NB4 (cell line): ENCODE results near the gene HOATZ.

ENCODE experiments used
- DNase-seq: peaks from one replicate; pipeline ENCODE4 v3.0.0; 2010; ENCODE audit warnings: low read depth
- H3K4me3 ChIP-seq: one replicate; pipeline ENCODE4 v1.5.1; 2011; ENCODE audit warnings: mild to moderate bottlenecking, low read depth, low read length, moderate library complexity
- CTCF ChIP-seq: IDR thresholded peaks from one replicate; pipeline ENCODE4 v1.5.1; 2012; ENCODE audit warnings: low read depth, low read length
- MAX ChIP-seq: IDR thresholded peaks from 2 replicates; pipeline ENCODE4 v1.6.1; 2011; ENCODE audit warnings: low read depth, low read length
- MYC ChIP-seq: IDR thresholded peaks from 2 replicates; pipeline ENCODE4 v1.6.1; 2011; ENCODE audit warnings: low read depth, low read length
- POLR2A ChIP-seq: IDR thresholded peaks from 2 replicates; pipeline ENCODE4 v1.6.1; 2011; ENCODE audit warnings: mild to moderate bottlenecking; ENCODE audit not compliant: insufficient read length; ENCODE audit errors: extremely low read depth

HOATZ gene

GRCh38 chr11:111581341-111581740, 66.8 kb downstream of the HOATZ start:
- DNase-seq, result no peak
- TF ChIP-seq MAX (no peak), POLR2A (no peak), MYC (no peak), CTCF (no peak)
- H3K4me3 ChIP-seq, result no peak overlapping the region

- H3K4me3 ChIP-seq, result no peak overlapping the region
- TF ChIP-seq MAX, result no peak
- TF ChIP-seq MYC, result no peak
- no peak for TF ChIP-seq POLR2A
- no peak for TF ChIP-seq CTCF
- no peak for DNase-seq
Measured at GRCh38 chr11:111582163-111582562, 67.6 kb downstream of the HOATZ start.

GRCh38 chr11:111582881-111583280, 68.3 kb downstream of the HOATZ start:
- TF ChIP-seq POLR2A, result no peak
- no peak for TF ChIP-seq MAX
- TF ChIP-seq MYC, result no peak
- TF ChIP-seq CTCF, result no peak
- no peak overlapping the region for H3K4me3 ChIP-seq
- no peak for DNase-seq

- no peak overlapping the region for H3K4me3 ChIP-seq
- DNase-seq, result no peak
- TF ChIP-seq MYC, result no peak
- TF ChIP-seq MAX, result no peak
- no peak for TF ChIP-seq POLR2A
- TF ChIP-seq CTCF, result no peak
Measured at GRCh38 chr11:111585371-111585770, 70.8 kb downstream of the HOATZ start.

- H3K4me3 ChIP-seq, result no peak overlapping the region
- DNase-seq, result peak; percentile 67
- TF ChIP-seq POLR2A, result no peak
- TF ChIP-seq MYC, result no peak
- peak; percentile 50 for TF ChIP-seq CTCF
- no peak for TF ChIP-seq MAX
Measured at GRCh38 chr11:111586388-111586831, 71.8 kb downstream of the HOATZ start.
